ENCODE data around the gene CEP41.

Gene CEP41

DNA sequence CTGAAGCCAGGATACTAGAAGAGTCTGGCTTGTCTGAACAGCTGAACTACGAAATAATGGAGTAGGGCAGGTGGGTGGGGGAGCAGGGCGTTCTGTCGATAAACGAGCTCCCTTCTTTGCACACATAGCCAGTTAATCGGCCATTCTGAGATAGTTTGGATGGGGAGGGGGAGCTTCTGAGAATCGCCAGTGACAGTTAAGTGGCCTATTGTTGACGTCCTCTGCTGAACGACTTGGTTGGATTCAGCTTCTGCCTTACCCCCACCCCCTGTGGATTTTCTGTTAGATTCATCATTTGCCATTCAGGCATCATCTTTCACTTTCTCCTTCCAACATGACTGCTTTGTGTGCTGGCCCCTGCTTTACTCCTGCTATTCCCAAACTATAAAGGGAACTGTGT lies 95.7 kb downstream of the CEP41 start:
- no peaks in the 10 kb centered on the region for H3K27me3 ChIP-seq (ENCODE audit: control insufficient read depth, insufficient read depth, low read length)
- no peaks in the 10 kb centered on the region for H3K4me1 ChIP-seq (ENCODE audit: control insufficient read depth, insufficient read depth, low read length)
- H3K36me3 ChIP-seq (ENCODE audit: control insufficient read depth, insufficient read depth, low read length): no peaks in the 10 kb centered on the region
- no peak overlapping the region for H3K4me3 ChIP-seq (ENCODE audit: low read length)
- H3K27ac ChIP-seq (ENCODE audit: low read depth, low read length): no peak overlapping the region
- no peak overlapping the region for H3K9ac ChIP-seq (ENCODE audit: low read length)

- H3K9ac ChIP-seq (ENCODE audit: low read length): no peak within 1 kb of the TSS
- H3K36me3 ChIP-seq (ENCODE audit: control insufficient read depth, insufficient read depth, low read length): no peaks in the 10 kb centered on the region
- no peak within 1 kb of the TSS for H3K27ac ChIP-seq (ENCODE audit: low read depth, low read length)
- no peaks in the 10 kb centered on the region for H3K4me1 ChIP-seq (ENCODE audit: control insufficient read depth, insufficient read depth, low read length)
- no peaks in the 10 kb centered on the region for H3K27me3 ChIP-seq (ENCODE audit: control insufficient read depth, insufficient read depth, low read length)
- H3K4me3 ChIP-seq (ENCODE audit: low read length): no peak within 1 kb of the TSS
Measured at GRCh38 chr7:130344271-130344866, 96.4 kb downstream of the CEP41 start, which contains the start of gene CPA5. Gene CPA5, plus strand, starts transcription at chr7:130344816. Its CDS starts 1,670 bp downstream, at chr7:130346486.
